ENCODE results near the gene HADHA. TPM values are rescaled to one million over a fixed set of nuclear protein-coding genes. Genes with fewer than 3 reads are reported as not detected.
"Not testable (repeated sequence)": the region's sequence is repeated elsewhere in the genome, so short reads cannot be mapped to it uniquely, and the experiment has no call there.

The HADHA gene
- total RNA-seq, 1 donor from 2014 or later: 523 TPM

DNA sequence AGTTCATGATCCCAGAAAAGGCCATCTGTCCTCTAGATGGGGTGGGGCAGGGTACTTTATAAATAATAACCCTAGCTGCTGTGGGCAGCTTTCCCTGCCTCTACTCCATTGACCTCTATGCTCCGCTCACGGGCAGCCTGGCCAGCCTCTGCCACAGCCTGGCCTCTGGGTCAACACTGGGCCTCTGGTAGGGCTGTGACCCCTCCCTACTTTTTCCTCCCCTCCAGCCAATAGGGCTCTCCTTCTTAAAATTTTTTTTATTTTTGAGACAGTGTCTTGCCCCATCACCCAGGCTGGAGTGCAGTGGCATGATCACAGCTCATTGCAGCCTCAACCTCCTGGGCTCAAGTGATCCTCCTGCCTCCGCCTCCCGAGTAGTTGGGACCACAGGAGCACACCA is 75.6 kb downstream of the HADHA start:
- DNase-seq: no peak
- H3K36me3 ChIP-seq: no peaks in the 10 kb centered on the region
- H3K4me3 ChIP-seq: no peak overlapping the region
- intact Hi-C loops (cut with micrococcal nuclease): no loop called here
- H3K27ac ChIP-seq (replicated peaks): no peak overlapping the region
- no peaks in the 10 kb centered on the region for H3K9me3 ChIP-seq (replicated peaks)
- H3K4me1 ChIP-seq: peaks cover 15% of the 10 kb centered on the region
- H3K27me3 ChIP-seq (ENCODE audit: low read depth): peaks cover 19% of the 10 kb centered on the region
- TF ChIP-seq, protein P1, sequence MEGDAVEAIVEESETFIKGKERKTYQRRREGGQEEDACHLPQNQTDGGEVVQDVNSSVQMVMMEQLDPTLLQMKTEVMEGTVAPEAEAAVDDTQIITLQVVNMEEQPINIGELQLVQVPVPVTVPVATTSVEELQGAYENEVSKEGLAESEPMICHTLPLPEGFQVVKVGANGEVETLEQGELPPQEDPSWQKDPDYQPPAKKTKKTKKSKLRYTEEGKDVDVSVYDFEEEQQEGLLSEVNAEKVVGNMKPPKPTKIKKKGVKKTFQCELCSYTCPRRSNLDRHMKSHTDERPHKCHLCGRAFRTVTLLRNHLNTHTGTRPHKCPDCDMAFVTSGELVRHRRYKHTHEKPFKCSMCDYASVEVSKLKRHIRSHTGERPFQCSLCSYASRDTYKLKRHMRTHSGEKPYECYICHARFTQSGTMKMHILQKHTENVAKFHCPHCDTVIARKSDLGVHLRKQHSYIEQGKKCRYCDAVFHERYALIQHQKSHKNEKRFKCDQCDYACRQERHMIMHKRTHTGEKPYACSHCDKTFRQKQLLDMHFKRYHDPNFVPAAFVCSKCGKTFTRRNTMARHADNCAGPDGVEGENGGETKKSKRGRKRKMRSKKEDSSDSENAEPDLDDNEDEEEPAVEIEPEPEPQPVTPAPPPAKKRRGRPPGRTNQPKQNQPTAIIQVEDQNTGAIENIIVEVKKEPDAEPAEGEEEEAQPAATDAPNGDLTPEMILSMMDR (IDR thresholded peaks at IDR 0.05; ENCODE audit: borderline replicate concordance): no peak

DNA sequence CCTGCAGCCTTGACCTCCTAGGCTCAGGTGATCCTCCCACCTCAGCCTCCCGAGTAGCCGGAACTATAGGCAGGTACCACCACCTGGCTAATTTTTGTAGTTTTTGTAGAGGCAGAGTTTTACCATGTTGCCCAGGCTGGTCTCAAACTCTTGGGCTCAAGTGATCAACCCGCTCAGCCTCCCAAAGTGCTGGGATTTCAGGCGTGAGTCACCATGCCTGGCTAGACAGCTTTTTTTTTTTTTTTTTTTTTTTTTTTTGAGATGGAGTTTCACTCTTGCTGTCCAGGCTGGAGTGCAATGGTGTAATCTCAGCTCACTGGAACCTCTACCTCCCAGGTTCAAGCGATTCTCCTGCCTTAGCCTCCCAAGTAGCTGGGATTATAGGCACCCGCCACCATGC is 77.9 kb downstream of the HADHA start:
- H3K9me3 ChIP-seq (replicated peaks); intact Hi-C loops (cut with micrococcal nuclease); H3K4me3 ChIP-seq: not testable (repeated sequence)

DNA sequence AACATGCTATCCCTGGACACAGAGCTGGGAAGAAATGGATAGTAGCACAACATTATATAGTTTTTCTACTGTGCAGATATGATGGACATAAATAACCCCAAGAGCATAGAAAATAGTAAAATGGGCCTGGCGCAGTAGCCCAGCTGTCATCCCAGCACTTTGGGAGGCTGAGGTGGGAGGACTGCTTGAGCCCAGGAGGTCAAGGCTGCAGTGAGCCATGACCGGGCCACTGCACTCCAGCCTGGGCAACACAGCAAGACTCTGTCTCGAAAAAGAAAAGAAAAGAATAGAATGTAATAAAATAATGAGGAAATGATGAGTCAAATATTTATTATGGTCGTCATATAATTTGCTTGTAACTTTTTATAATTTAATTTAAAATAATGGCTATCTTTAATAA is 79.0 kb downstream of the HADHA start:
- no peak for DNase-seq
- TF ChIP-seq, protein P1 (IDR thresholded peaks at IDR 0.05; ENCODE audit: borderline replicate concordance): no peak
- no peaks in the 10 kb centered on the region for H3K36me3 ChIP-seq
- intact Hi-C loops (cut with micrococcal nuclease): no loop called here
- H3K4me1 ChIP-seq: peaks cover 5% of the 10 kb centered on the region
- no peak overlapping the region for H3K27ac ChIP-seq (replicated peaks)
- H3K9me3 ChIP-seq (replicated peaks): no peaks in the 10 kb centered on the region
- H3K4me3 ChIP-seq: no peak overlapping the region
- H3K27me3 ChIP-seq (ENCODE audit: low read depth): no peaks in the 10 kb centered on the region

More for the DNA sequence above, 77.9 kb downstream of the HADHA start:
- not testable (repeated sequence) for H3K27ac ChIP-seq (replicated peaks); H3K4me1 ChIP-seq; H3K27me3 ChIP-seq (ENCODE audit: low read depth); DNase-seq; H3K36me3 ChIP-seq

DNA sequence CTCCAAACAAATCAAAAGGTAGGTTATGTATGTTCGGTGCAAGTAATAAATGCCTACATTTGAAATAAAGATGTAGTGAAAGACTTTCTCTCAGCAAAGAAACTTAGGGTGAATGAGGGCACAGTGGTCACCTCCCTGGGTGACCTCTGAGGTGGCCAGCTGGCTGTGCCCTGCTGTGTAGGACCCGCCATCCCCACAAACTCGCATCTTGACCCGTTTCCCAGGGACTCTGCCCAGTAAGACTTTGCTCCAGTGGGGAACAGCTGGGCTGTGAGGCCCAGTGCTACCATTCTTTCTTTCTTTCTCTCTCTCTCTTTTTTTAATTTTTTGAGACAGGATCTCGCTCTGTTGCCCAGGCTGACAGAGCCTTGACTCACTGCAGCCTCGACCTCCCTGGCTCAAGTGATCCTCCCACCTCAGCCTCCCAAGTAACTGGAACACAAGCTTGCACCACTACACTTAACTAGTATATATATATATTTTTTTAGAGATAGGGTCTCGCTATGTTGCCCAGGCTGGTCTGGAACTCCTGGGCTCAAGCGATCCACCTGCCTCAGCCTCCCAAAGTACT is 79.7 kb downstream of the HADHA start:
- Histone ChIP-seq H3K27ac (replicated peaks) (peak overlapping the region; percentile 81), H3K36me3 (no peaks in the 10 kb centered on the region), H3K27me3 (ENCODE audit: low read depth) (no peaks in the 10 kb centered on the region), H3K9me3 (replicated peaks) (no peaks in the 10 kb centered on the region), H3K4me3 (no peak overlapping the region), H3K4me1 (peaks cover 5% of the 10 kb centered on the region)
- no peak for DNase-seq
- TF ChIP-seq, protein P1 (IDR thresholded peaks at IDR 0.05; ENCODE audit: borderline replicate concordance): no peak
- intact Hi-C loops (cut with micrococcal nuclease): no loop called here

DNA sequence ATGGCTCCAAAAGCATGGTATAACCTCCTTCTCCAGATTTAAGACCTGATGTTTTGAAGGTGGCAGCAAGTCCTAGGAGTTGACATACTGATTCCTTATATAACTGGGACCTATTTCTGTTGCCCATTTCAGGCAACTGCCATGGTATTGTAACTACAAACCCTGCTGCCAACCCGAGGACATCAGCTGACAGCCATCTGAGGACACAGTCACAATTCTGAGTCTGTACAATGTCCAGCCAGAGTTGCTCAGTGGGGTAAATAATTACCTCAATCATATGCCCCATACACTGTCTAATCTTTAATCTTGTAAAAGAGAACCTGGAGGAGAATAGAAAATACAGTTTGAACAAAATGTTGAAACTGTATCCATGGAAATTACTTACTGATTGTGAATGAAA is 80.2 kb downstream of the HADHA start:
- H3K9me3 ChIP-seq (replicated peaks): no peaks in the 10 kb centered on the region
- peak overlapping the region; percentile 81 for H3K27ac ChIP-seq (replicated peaks)
- H3K4me3 ChIP-seq: no peak overlapping the region
- TF ChIP-seq, protein P1 (IDR thresholded peaks at IDR 0.05; ENCODE audit: borderline replicate concordance): no peak
- H3K4me1 ChIP-seq: peaks cover 5% of the 10 kb centered on the region
- intact Hi-C loops (cut with micrococcal nuclease): no loop called here
- H3K36me3 ChIP-seq: no peaks in the 10 kb centered on the region
- H3K27me3 ChIP-seq (ENCODE audit: low read depth): no peaks in the 10 kb centered on the region
- peak; percentile 40 for DNase-seq

DNA sequence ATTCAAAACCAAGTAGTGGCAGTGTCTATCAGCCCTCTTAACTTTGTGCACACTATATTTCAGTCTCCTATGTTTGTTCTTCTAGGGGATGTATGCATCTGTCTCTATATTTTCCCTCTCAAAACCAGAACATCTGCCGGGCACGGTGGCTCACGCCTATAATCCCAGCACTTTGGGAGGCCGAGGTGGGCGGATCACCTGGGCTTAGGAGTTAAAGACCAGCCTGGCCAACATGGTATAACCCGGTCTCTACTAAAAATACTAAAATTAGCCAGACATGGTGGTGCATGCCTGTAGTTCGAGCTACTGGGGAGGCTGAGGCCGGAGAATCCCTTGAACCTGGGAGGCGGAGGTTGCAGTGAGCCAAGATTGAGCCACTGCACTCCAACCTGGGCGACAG is 81.5 kb downstream of the HADHA start:
- H3K36me3 ChIP-seq: no peaks in the 10 kb centered on the region
- DNase-seq: no peak
- H3K27ac ChIP-seq (replicated peaks): no peak overlapping the region
- intact Hi-C loops (cut with micrococcal nuclease): no loop called here
- H3K4me3 ChIP-seq: no peak overlapping the region
- TF ChIP-seq, protein P1 (IDR thresholded peaks at IDR 0.05; ENCODE audit: borderline replicate concordance): no peak
- peaks cover 5% of the 10 kb centered on the region for H3K4me1 ChIP-seq
- no peaks in the 10 kb centered on the region for H3K27me3 ChIP-seq (ENCODE audit: low read depth)
- H3K9me3 ChIP-seq (replicated peaks): no peaks in the 10 kb centered on the region
